Stimulated activated CD8-positive, alpha-beta memory T cell treated with anti-CD3 and anti-CD28 coated beads, Interleukin-4, amount 100 ng/mL, for 4 hours (primary cell): ENCODE data around the gene HCK.
"Not testable (repeated sequence)": the region's sequence is repeated elsewhere in the genome, so short reads cannot be mapped to it uniquely, and the experiment has no call there.

Source experiments
- DNase-seq, 2 donors: peaks; one replicate each; pipeline ENCODE4 v3.0.0-alpha.2; 2020; ENCODE audit warnings: low read depth in 2 of 2, low spot score in 1 of 2

HCK gene

DNA sequence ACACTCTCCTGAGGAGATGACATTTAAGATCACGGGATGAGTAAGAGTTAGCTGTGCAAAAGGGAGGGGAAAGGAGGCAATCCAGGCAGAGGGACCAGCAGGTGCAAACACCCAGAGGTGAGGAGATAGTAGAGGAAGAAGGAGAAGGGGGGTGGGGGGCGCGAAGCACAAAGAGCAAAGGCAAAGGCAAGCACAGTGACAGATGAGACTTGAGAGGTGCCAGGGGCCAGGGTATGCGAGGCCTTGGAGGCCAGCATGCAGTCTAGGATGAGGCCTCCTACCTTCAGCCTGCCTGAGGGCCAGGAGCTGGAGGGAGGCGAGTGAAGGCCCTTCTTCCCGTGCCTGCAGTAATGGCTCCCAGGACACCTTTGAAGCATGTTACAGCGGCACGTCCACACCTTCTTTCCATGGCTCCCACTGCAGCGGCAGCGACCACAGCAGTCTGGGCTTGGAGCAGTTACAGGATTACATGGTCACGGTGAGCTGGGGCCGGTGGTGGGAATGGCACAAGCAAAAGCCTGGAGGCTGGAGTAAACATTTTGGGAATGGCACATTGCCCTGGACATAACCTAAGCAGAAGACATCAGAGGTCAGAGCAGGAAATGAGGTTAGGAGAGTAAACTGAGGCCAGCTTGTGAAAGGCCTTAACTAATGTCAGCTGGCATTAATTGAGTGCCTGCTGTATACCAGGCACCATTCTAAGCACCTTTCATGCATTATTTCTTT is 23.2 kb upstream of the HCK start:
- no peak for DNase-seq

DNA sequence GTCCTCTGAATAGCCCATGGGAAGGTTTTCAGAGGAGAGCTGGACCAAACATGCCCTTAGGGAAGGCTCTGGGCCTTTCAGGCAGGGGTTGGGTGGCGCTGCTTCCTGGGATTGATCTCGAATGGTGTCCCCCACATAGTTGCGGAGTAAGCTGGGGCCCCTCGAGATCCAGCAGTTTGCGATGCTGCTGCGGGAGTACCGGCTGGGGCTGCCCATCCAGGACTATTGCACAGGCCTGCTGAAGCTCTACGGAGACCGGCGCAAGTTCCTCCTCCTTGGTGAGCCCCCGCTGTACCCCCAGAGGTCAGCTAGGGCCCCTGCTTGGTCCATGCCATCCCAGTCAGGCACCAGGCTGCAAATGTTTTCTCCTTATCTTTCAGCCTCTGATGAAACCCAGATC is 22.5 kb upstream of the HCK start:
- no peak for DNase-seq

DNA sequence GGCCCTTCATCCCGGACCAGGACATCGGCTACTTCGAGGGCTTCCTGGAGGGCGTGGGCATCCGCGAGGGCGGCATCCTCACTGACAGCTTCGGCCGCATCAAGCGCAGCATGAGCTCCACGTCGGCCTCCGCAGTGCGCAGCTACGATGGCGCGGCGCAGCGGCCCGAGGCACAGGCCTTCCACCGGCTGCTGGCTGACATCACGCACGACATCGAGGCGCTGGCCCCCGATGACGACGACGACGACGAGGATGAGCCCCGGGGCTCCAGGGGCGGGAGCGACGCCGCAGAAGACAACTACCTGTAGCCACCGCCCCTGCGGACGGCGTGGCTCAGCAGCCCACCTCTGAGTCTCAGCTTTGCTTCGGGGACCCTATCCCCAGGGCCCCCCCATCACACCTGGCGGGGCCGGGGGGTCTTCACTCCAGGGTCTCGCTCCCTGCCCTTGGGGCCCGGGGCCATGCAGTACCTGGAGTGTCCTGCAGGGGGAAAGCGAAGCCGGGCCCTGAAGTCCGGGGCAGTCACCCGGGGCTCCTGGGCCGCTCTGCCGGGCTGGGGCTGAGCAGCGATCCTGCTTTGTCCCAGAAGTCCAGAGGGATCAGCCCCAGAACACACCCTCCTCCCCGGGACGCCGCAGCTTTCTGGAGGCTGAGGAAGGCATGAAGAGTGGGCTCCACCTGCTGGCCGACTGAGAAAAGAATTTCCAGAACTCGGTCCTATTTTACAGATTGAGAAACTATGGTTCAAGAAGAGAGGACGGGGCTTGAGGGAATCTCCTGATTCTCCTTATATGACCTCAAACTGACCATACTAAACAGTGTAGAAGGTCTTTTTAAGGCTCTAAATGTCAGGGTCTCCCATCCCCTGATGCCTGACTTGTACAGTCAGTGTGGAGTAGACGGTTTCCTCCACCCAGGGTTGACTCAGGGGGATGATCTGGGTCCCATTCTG is 20.8 kb upstream of the HCK start:
- DNase-seq, result peak in 1 of 2 donors; percentile 28

DNA sequence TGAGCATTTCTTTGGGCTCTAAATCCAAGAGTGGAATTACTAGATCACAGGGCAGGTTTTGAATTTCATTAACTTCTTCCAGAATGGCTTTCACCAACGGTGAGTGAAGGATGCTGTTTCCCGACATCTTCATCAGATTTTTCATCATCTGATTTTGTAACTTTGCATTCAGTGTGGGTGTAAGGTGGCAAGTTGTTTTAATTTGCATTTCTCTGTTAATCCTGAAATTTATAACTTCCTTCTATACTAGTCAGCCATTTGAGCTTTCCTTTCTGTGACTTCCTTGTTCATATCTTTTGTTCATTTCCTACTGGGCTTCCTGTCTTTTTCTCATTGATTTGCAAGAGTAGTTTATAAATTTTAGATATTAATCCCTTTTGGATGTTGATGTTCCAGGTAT is 18.7 kb upstream of the HCK start:
- no peak for DNase-seq

DNA sequence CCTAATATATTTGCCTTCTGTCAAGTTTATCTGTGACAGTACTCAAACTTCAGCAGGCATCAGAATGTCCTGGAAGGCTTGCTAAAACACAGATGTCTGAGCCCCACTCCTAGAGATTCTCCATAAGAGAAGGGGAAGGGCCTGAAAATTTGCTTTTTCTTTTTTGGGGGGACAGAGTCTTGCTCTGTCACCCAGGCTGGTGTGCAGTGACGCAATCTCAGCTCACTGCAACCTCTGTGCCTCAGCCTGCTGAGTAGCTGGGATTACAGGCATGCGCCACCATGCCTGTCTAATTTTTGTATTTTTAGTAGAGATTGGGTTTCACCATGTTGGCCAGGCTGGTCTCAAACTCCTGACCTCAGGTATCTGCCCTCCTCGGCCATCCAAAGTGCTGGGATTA is 18.3 kb upstream of the HCK start:
- DNase-seq, result not testable (repeated sequence)

DNA sequence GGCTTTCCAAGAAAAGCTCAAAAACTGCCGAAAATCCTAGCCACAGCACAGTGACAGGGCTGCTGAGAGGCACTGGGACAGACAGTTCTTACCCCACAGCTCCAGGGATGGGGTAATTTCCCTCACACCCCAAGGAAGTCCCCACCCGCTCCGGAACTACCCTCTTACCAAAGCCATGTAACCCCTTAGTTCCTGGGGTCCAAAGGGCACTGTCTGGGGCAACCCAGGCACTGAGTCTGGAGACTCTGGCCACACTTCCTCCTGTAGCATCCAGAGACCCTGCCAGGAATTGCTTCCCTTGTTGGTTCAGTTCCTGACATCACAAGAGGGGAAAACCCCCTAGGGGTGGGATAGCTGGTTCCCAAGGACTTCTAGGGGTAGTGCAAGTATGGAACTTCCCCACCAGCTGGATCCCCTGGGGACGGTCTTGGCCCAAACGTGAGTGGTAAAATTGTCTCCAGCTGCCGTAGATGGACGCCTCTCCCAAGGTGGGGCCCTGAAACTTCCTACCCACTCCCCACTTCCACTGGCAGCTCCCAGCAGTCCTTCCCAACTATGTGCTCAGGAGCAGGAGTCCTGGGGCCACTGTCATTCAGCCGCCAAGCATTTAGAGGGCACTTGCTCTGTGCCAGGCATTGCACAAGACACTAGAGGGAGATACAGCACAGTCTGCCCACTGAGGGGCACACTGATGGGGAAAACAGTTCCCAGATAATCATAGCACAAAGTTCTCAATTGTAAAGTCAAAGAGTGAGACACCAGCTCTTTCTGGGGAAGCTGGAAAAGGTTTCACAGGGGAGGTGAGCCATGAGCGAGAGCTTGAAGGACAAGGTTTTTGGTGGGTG is 17.2 kb upstream of the HCK start:
- no peak for DNase-seq

DNA sequence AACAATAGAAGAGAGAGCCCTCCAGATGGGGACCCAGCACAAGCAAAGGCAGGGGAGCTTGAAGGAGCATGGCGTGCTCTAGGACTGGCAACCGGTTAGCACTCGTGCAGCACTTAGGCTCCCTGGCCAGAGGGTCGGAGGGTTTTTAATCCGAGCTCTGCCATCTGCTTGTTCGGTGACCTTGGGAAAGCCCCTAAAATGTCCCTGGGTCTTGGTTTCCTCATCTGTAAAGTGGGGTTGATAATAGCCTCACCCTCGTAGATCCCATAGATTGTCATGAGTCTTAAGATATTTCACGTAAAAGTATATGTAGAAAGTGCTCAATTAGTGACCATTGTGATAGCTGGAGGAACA is 16.6 kb upstream of the HCK start:
- no peak for DNase-seq

DNA sequence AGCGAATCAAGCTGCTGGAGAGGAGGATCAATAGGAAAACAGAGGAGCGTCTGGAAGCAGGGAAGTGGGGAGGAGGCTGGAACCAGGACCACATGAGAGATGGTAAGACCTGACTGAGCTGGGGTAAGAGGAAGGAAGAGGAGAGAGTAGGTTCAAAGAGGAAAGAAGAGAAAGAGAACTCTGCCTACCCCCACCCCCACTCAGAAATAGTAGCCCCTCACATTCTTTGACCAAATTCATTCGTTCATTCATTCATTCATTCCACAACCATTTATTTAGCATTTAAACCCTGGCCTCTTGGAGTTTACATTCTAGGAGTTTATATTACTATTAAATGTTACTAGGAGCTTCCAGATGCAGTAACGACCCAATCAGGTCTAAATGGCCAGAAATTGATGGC is 15.8 kb upstream of the HCK start:
- no peak for DNase-seq

DNA sequence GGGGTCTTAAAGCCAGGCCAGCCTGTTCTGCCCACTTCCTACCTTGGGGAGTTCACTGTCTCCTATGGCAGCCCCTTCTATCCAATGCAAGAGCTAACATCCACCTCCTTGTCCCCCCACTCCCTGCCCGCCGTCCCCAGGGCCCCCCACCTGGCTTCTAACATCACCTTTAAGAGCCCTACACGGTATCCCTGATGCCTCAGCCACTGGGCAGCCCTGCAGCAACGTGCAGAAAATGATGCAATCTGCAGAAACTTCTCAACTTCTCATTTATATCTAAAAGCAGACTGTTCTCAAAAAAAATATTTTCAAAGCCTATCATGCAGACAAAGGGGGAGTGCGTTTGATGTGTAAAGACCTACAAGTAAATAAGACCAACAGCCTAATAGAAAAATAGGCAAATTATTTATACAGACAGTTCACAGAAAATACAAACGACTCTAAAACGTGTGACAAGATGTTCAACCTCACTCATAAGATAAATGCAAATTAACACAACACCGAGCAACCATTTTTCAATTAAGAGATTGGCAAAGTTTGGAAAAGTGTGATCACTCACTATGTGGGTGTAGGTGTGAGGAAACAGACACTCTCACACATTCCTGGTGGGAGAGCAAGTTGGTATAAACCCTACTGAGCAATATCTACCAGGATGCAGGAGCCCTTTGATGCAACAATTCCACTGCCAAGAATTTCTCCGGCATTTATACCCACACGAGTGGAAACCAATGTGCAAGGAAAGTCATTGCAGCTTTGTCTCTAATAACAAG is 15.1 kb upstream of the HCK start:
- DNase-seq, result no peak

DNA sequence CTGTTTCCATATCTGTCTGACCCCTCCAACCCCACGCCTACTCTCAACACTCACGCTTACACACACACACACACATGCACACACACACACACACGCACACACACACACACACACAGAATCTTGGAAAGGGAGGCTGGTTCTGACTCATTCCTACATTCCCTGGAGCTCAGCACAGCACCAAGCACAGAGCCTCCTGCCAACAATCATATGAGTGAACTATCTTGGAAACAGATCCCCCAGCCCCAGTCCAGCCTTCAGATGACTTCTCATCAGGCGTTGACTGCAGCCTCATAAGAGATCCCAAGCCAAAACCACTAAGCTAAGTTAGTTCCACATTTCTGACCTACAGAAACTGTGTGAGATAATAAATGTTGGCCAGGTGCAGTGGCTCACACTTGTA is 14.1 kb upstream of the HCK start:
- DNase-seq, result no peak

DNA sequence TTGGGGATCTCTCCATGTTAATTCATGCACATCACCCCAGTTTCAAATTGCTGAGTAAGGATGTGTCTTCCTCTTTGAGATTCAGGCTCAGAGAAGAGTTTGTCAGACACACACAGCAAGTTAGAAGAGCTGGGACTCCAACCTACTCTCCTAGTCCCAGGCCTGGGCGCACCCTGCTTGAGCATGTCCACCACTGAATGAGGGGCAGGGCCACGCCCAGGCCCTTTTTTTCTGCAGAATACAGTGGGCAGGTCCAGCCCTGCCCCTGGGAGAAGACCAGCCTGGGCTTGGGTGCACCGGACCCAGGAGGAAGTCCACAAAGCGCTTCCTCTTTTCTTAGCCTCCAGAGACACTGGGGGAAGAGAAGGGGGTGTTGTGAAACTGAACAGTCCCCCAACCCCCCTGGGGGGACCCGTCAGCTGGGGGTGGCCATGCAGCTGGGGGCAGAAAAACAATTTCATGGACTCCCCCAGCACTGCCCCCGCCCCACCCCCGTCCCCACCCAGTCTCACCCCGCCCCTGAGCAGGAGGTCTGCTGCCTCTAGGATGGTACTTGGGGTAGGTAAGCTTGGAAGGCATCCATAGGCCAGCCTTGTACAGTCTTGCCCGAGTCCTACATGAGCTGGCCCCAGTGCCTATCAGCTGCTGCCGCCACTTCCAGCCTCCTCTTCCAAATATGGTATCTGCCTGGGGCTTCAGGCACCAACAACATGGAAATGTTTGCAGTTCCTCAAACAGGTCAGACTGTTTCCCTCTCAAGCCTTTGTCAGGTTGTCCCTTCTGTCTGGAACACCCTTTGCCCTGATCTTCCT is 11.7 kb upstream of the HCK start:
- no peak for DNase-seq

DNA sequence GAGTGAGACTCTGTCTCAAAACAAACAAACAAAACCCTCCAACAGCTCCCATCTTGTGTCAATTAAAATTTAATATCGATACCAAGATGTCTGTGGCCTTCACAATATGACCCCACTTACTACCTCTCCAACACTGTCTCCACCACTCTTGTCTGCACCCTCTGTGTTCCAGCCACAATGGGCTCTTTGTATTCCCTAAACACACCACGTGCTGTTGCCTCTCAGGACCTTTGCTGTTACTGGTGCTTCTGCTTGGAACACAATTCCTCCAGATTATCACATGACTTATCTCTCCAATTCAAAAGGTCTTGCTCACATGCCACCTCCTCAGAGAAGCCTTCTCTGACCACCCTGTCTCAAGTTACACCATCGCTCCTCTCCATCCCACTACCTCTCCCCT is 6.0 kb upstream of the HCK start:
- no peak for DNase-seq

DNA sequence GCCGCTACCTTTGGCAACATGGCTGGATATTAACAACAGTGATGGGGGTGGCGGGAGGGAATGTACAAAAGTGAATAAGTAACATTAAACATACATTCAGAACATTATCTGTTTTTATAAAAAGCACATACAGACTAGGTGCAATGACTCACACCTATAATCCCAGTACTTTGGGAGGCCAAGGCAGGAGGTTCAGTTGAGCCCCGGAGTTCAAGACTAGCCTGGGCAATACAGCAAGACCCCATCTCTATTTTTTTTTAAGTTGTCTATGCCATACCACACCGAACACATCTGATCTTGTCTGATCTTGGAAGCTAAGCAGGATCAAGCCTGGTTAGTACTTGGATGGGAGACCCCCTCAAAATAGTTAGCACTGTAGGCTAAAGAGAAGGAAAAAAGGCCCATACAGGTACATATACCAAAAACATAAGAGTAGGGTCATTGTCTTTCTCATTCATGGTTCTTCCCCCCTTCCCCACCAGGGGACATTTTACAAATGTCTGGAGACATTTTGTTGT is 1.7 kb upstream of the HCK start:
- DNase-seq, result no peak

DNA sequence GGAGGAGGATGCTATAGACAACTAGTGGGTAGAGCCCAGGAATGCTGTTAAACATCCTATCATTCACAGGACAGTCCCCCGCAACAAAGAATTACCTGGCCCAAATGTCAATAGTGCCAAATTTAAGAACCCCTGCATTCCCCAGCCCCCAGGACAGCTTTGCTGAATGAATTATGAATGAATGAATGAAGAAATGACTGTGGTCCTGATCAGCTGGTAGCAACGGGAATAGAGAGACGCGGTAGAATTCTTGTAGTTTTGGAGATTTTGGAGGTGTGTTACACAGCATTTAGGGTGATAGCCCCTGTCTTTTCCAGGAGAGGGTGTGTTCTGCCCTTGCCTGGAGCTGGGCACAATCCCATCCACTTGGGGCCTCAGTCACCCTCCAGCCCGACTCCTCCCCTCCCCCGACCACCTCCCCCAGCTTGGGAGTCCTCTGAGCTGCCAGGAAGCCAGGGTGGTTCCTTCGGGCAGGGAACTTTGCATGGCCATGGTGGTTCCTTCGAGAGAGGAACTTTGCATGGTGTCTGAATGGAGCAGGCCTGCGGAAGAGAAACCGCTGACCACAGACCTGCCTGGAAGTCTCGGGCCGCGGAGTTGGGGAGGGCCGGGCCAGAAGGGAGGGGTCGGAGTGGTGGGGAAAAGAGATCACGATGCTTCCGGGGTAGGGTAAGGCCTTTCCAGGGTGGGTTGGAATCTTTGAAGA is 1.0 kb upstream of the HCK start:
- DNase-seq, result no peak

DNA sequence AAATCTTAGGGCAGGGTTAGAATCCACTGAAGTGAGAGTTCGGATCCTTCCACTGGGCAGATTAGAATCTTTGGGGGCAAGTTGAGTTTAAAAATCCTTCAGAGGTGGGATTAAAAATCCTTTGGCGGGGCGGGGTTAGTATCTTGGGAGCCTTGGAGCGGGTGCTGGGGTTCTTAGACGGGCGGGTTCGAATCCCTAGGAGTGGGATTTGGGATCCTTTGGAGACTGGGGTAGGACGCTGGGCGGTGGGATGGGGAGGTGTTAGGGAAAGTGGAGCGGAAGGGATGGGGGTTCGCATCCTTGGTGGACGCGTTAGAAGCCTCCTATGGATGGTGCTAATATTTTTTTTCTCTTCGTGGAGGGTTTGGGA is 337 bp upstream of the HCK start:
- DNase-seq, result no peak

DNA sequence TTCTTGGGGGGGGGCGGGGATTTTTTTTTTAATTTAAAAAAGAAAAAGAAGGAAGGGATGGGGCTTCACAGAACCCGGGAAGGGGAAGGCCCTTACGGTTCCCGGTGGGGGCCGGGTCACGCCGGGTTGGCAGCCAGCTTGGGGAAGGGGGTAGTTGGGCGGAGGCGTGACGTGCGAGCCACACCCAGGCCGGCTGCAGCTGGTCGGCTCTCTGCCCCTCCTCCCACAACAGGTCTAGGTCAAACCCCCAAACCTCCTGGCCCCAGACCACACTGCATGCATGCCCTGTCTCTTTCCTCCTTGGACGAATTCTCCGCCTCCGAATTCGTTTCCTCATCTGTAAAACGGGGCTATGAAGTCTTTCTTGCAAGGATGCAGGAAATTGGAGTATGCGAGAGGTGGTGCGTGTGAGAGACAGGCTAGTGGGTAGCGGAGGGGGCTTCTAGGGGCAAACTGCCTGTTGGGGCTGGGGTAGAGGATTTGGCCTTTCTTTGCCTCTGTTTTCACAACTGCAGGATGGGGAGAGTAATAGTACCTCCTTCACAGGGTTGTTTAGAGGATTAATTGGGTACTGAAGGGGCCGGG is 828 bp downstream of the HCK start:
- no peak for DNase-seq

DNA sequence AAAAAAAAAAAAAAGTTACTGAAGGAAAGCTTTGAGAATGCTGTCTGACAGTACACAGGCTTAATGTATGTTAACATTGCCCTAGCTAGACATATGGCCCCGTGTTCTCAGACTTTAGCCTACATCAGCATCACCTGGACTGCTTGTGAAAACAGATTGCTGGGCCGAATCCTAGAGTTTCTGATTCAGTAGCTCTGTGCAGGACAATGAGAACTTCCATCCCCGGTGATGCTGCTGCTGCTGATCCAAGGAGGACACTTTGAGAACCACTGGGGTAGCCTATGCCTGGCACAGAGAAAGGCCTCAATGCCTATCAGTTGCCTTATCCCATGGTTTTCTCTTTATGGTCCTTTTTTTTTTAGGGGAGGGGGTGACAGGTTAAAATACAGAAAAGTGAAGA is 1.6 kb downstream of the HCK start:
- no peak for DNase-seq

DNA sequence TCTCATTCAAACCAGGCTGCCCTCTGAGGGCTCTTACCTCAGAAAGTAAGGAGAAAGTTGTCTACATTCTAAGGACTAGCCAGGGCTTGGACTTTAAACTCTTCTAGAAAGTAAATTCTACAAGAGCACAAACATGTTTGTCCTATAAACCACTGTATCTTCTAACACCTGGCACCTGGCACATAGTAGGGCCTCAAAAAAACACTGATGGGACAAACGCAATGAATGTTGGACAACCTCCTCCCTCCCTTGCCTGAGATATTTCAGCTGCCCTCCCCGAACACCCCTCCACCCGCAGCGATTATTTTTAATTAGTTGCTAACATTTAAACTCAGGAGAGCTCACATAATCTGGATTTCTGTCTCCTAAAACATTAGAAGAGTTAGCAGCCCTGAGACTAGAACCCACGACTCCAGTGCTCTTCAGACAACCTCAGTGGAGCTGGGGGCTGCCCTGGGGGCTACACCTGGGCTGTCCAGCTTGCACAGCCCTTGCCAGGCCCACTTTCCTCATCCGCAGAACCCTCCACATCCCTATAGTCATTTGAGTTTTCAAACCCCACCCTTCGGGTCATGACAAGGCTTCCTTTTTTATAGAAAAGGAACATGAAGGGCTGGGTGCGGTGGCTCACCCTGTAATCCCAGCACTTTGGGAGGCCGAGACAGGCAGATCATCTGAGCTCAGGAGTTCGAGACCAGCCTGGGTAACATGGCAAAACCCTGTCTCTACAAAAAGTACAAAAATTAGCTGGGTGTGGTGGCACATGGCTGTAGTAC is 4.9 kb downstream of the HCK start:
- DNase-seq, result no peak
